GM12878 (cell line): Measurements from ENCODE around the gene ART4. TPM values are rescaled to one million over a fixed set of nuclear protein-coding genes. Genes with fewer than 3 reads are reported as not detected.

Experiments used
- ATAC-seq: fragments of 200-7000 bp; cut with Tn5 transposase; 3 replicates; pipeline ENCODE4 v1.9.1; 2020; ENCODE audit warnings: mild to moderate bottlenecking, moderate library complexity
- BruUV-seq: library from RNA; stranded (reverse); fragments of 400-500 nt; replicated peaks from 2 replicates; lab custom pipeline; 2021; lab: Mats Ljungman, UMichigan
- CTCF ChIA-PET: fragments of 300-600 bp; sonication (Branson Sonifier 250); formaldehyde crosslinking; extraction: SDS; loops from one replicate; lab custom pipeline; 2021; ENCODE audit warnings: inconsistent platforms; lab: Yijun Ruan, JAX
- POLR2A ChIA-PET: fragments of 350-600 bp; formaldehyde crosslinking; extraction: SDS; loops from one replicate; lab custom pipeline; 2021; ENCODE audit warnings: inconsistent platforms; lab: Charles Lee
- RAD21 ChIA-PET: fragments of 300-600 bp; sonication (Branson Sonifier 250); formaldehyde crosslinking; loops from one replicate; lab custom pipeline; 2023; ENCODE audit warnings: antibody characterized with exemption; ENCODE audit not compliant: unreplicated experiment; lab: Charles Lee
- SMC1A ChIA-PET: fragments of 300-600 bp; sonication (Branson Sonifier 250); formaldehyde crosslinking; loops from one replicate; lab custom pipeline; 2023; ENCODE audit not compliant: unreplicated experiment, uncharacterized antibody; lab: Charles Lee
- DNase-seq: peaks from one replicate; pipeline ENCODE4 v3.0.0-alpha.2; 2011; ENCODE audit warnings: low read depth, low spot score
- FAIRE-seq: peaks from 3 replicates; lab custom pipeline; 2011; peaks lifted over from hg19 to GRCh38; lab: Jason Lieb, UNC
- H2AFZ ChIP-seq: 2 replicates; pipeline ENCODE4 v1.6.0; 2011; ENCODE audit warnings: low read depth, low read length, control low read depth; ENCODE audit not compliant: control insufficient read depth
- H3K27ac ChIP-seq: 2 replicates; pipeline ENCODE4 v1.5.1; 2011; ENCODE audit warnings: control low read depth; ENCODE audit not compliant: control insufficient read depth, insufficient read depth
- H3K27me3 ChIP-seq, 2 experiments: replicated peaks in 1 of 2; 2 replicates each; pipeline versions ENCODE4 v1.6.0 to v1.6.1; 2011; ENCODE audit warnings: low read length in 1 of 2; ENCODE audit not compliant: control insufficient read depth in 2 of 2, insufficient read depth in 2 of 2
- H3K36me3 ChIP-seq, 2 experiments: 2 replicates each; pipeline ENCODE4 v1.5.1; 2011; ENCODE audit warnings: low read length in 1 of 2; ENCODE audit not compliant: control insufficient read depth in 2 of 2, insufficient read depth in 2 of 2
- H3K4me1 ChIP-seq: 2 replicates; pipeline ENCODE4 v1.6.1; 2011; ENCODE audit warnings: mild to moderate bottlenecking, low read length, moderate library complexity, mixed read lengths; ENCODE audit not compliant: control insufficient read depth, insufficient read depth
- H3K4me2 ChIP-seq: 2 replicates; pipeline ENCODE4 v1.6.0; 2011; ENCODE audit warnings: control low read depth; ENCODE audit not compliant: control insufficient read depth, insufficient read depth
- H3K4me3 ChIP-seq: fragments of 200-600 bp; sonication (generic); 2 replicates; pipeline ENCODE4 v1.5.1; 2016
- H3K79me2 ChIP-seq: 2 replicates; pipeline ENCODE4 v1.6.0; 2011; ENCODE audit warnings: low read length; ENCODE audit not compliant: control insufficient read depth, insufficient read depth
- H3K9ac ChIP-seq: 2 replicates; pipeline ENCODE4 v1.8.0; 2011; ENCODE audit warnings: low read length, control low read depth, mixed read lengths; ENCODE audit not compliant: control insufficient read depth, insufficient read depth
- H3K9me3 ChIP-seq: replicated peaks from 3 replicates; pipeline ENCODE4 v1.5.1; 2011; ENCODE audit warnings: mild to moderate bottlenecking, low read length; ENCODE audit not compliant: control insufficient read depth, insufficient read depth
- H4K20me1 ChIP-seq: 2 replicates; pipeline ENCODE4 v1.6.0; 2011; ENCODE audit not compliant: control insufficient read depth, insufficient read depth
- BHLHE40 ChIP-seq, 2 experiments: fragments of 450-650 bp in 1 of 2; IDR thresholded peaks; 2 replicates each; pipeline ENCODE4 v1.6.1; 2011 to 2017; ENCODE audit warnings: low read depth in 2 of 2, borderline replicate concordance in 1 of 2, improper control_type of control experiment in 1 of 2, low read length in 1 of 2, mild to moderate bottlenecking in 1 of 2
- EZH2 ChIP-seq: IDR thresholded peaks from 2 replicates; pipeline ENCODE4 v1.6.1; 2012; ENCODE audit warnings: low read depth, mild to moderate bottlenecking, control low read depth, inconsistent platforms, low read length, borderline replicate concordance; ENCODE audit not compliant: control insufficient read depth
- FOXM1 ChIP-seq: IDR thresholded peaks from 2 replicates; pipeline ENCODE4 v1.6.1; 2012; ENCODE audit warnings: low read depth, mild to moderate bottlenecking, inconsistent platforms, low read length, moderate library complexity
- MEF2A ChIP-seq: IDR thresholded peaks from 2 replicates; pipeline ENCODE4 v1.6.1; 2011; ENCODE audit warnings: low read depth, mild to moderate bottlenecking, low read length, moderate library complexity; ENCODE audit not compliant: insufficient read depth
- MEF2B ChIP-seq: fragments of 450-650 bp; IDR thresholded peaks from 2 replicates; pipeline ENCODE4 v1.6.1; 2018; ENCODE audit warnings: mild to moderate bottlenecking, moderate library complexity; ENCODE audit not compliant: partially characterized antibody, poor library complexity, severe bottlenecking
- NR2C2 ChIP-seq: IDR thresholded peaks from 2 replicates; pipeline ENCODE4 v1.6.1; 2011; ENCODE audit warnings: borderline replicate concordance, low read depth; ENCODE audit not compliant: control insufficient read depth, insufficient read length
- PAX8 ChIP-seq: fragments of 450-650 bp; IDR thresholded peaks from 2 replicates; pipeline ENCODE4 v1.6.1; 2017; ENCODE audit warnings: mild to moderate bottlenecking, moderate library complexity
- POLR2AphosphoS5 ChIP-seq: IDR thresholded peaks from 2 replicates; pipeline ENCODE4 v1.6.1; 2011; ENCODE audit warnings: mild to moderate bottlenecking, low read length, inconsistent platforms
- RBBP5 ChIP-seq: fragments of 200-600 bp; sonication (generic); conservative IDR thresholded peaks from 2 replicates; pipeline ENCODE4 v1.6.1; 2016
- RCOR1 ChIP-seq: conservative IDR thresholded peaks from 2 replicates; pipeline ENCODE4 v1.6.1; 2012; ENCODE audit warnings: low read depth, low read length, improper control_type of control experiment
- RELA ChIP-seq: fragments of 450-650 bp; IDR thresholded peaks from 2 replicates; pipeline ENCODE4 v1.8.0; 2014; ENCODE audit warnings: borderline replicate concordance; ENCODE audit not compliant: partially characterized antibody
- SMAD1 ChIP-seq: fragments of 450-650 bp; IDR thresholded peaks from 2 replicates; pipeline ENCODE4 v1.6.1; 2018; ENCODE audit warnings: mild to moderate bottlenecking, low read depth; ENCODE audit not compliant: partially characterized antibody
- SPI1 ChIP-seq: IDR thresholded peaks from 2 replicates; pipeline ENCODE4 v1.6.1; 2011; ENCODE audit warnings: low read depth, mild to moderate bottlenecking, low read length, moderate library complexity, borderline replicate concordance; ENCODE audit not compliant: insufficient read depth
- SUPT20H ChIP-seq: IDR thresholded peaks from 2 replicates; pipeline ENCODE4 v1.6.1; 2011; ENCODE audit warnings: low read depth, mild to moderate bottlenecking, low read length, moderate library complexity, borderline replicate concordance; ENCODE audit not compliant: control insufficient read depth
- ZBED1 ChIP-seq: IDR thresholded peaks from 2 replicates; pipeline ENCODE4 v1.6.1; 2016; ENCODE audit warnings: borderline replicate concordance
- ZNF24 ChIP-seq: fragments of 450-650 bp; IDR thresholded peaks from 2 replicates; pipeline ENCODE4 v1.6.1; 2017; ENCODE audit warnings: antibody characterized with exemption, mild to moderate bottlenecking
- WGBS: methylation state at CpG from one replicate; pipeline ENCODE4 v1.1.6; 2016; ENCODE audit warnings: low lambda C conversion rate; ENCODE audit not compliant: insufficient replicate concordance, insufficient coverage; ENCODE audit errors: missing lambda C conversion rate; 5-methylcytosine and 5-hydroxymethylcytosine counted together
- in situ Hi-C: fragments of 300-500 bp; cut with MboI; formaldehyde crosslinking; loops from 9 replicates; pipeline ENCODE4 v1.14.3; 2018; ENCODE audit warnings: mixed read lengths
- intact Hi-C: fragments of 100-400 bp; cut with micrococcal nuclease; formaldehyde crosslinking; loops from one replicate; pipeline ENCODE4 v1.14.2; 2022; ENCODE audit not compliant: unreplicated experiment
- polyA plus RNA-seq, 11 experiments: library from polyadenylated mRNA; depleted of rRNA in 4 of 11; unstranded in 6 of 11; stranded (reverse) in 5 of 11; fragments of >200 nt; fragmentation: Nextera tagmentation in 4 of 11; fragmentation: Illumina TruSeq in 1 of 11; extraction: Ambion mirVana in 4 of 11; extraction: Trizol in 1 of 11; gene quantifications; 1 replicate in 1 of 11; 2 replicates in 10 of 11; pipeline versions ENCODE4 v1.2.1 to v1.2.3, GENCODE V29; 2011 to 2016; ENCODE audit warnings: inconsistent platforms in 2 of 11, missing spikeins in 2 of 11, low read depth in 1 of 11
- total RNA-seq, 4 experiments: library from RNA; depleted of rRNA in 3 of 4; stranded (reverse); fragments of >200 nt in 3 of 4; fragmentation: Illumina TruSeq in 1 of 4; extraction: Trizol in 1 of 4; gene quantifications; 2 replicates each; pipeline versions ENCODE4 v1.2.1 to v1.2.3, GENCODE V29; 2013 to 2021
- TF ChIP-seq, protein P1 (sequence below): IDR thresholded peaks from 2 replicates; pipeline ENCODE4 v1.6.1; 2012; ENCODE audit warnings: low read length, inconsistent platforms
- TF ChIP-seq, protein P2 (sequence below): IDR thresholded peaks from 2 replicates; pipeline ENCODE4 v1.6.1; 2012; ENCODE audit warnings: low read depth, low read length, improper control_type of control experiment
- TF ChIP-seq, protein P3 (sequence below): IDR thresholded peaks from 2 replicates; pipeline ENCODE4 v1.6.1; 2012; ENCODE audit warnings: low read depth, low read length, improper control_type of control experiment

ART4 gene
- total and polyA plus RNA-seq, 10 of the 15 experiments (the other 5 are each of a cell fraction or from before 2014, with no cell fraction given) = 0.02 TPM; not detected in 9

DNA sequence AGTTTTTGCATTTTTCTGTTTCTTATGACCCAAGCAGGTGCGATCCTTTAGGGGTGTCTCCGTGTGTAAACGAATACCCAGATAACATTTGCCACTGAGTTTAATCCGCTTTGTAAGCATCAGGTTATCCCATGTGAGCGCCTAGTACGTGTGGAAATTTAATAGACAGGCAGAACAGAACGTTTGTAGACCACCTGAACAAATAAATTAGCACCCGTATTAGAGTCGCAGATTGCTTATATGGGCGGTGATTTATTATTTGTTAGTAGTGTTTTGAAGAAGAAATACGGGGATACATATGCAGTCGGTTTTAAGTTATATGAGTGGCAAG, 39.5 kb downstream of the ART4 start:
- no peak for DNase-seq
- ChIA-PET POLR2A (interaction anchor here (0.6 to 4.6 kb wide), 8 partner anchors 9 to 154 kb away, joined by 3 to 41 read pairs (median 6); a partner anchor contains a TSS), RAD21 (interaction anchor here (0.8 to 7.4 kb wide), 7 partner anchors 8 to 158 kb away, joined by 3 to 89 read pairs (median 4); partner anchors contain the start of gene ARHGDIB), SMC1A (interaction anchor here (0.5 to 7.2 kb wide), 8 partner anchors 12 to 192 kb away, joined by 3 to 52 read pairs (median 4); a partner anchor contains a TSS), CTCF (interaction anchor here (0.7 to 5.5 kb wide), 7 partner anchors 10 to 194 kb away, joined by 3 to 38 read pairs (median 3); a partner anchor contains a TSS)
- Histone ChIP-seq H3K27ac (peak overlapping the region; percentile 57), H3K4me1 (peaks cover 3% of the 10 kb centered on the region; the same call in 1 of the 2 replicates), H3K27me3 (no peaks in the 10 kb centered on the region), H4K20me1 (no peaks in the 10 kb centered on the region), H3K36me3 (no peaks in the 10 kb centered on the region; a peak in 2 of 4 replicates), H3K4me2 (peak overlapping the region; percentile 45; the same call in 1 of the 2 replicates), H3K4me3 (peak overlapping the region; percentile 98), H2AFZ (peak overlapping the region; percentile 94), H3K9ac (peak overlapping the region; percentile 73), H3K79me2 (peaks cover 51% of the 10 kb centered on the region), H3K9me3 (no peaks in the 10 kb centered on the region)
- FAIRE-seq = no peak
- BruUV-seq = TSS peak; percentile 94
- WGBS = 0% methylated on average over 12 of the region's 12 CpGs
- intact Hi-C loops = loop anchor here (2.0 kb wide), 1 partner anchor 29 kb away; a partner anchor contains a TSS
- in situ Hi-C loops = no loop called here
- ATAC-seq = peak; percentile 8
- TF ChIP-seq NR2C2 (no peak), RELA (no peak), POLR2AphosphoS5 (no peak), RBBP5 (no peak), ZNF24 (no peak), SPI1 (no peak), MEF2B (no peak), FOXM1 (0 out of 2 replicates have a peak, but pooled peaks have one; percentile 9), ZBED1 (no peak), SMAD1 (no peak), EZH2 (no peak), PAX8 (0 out of 2 replicates have a peak, but pooled peaks have one; percentile 59), BHLHE40 (IDR thresholded peaks at IDR 0.05; ENCODE audit: borderline replicate concordance in 1 of 2, low read depth in 2 of 2, low read length in 1 of 2) (no peak), RCOR1 (no peak), MEF2A (no peak), SUPT20H (no peak)
- TF ChIP-seq, protein P1, sequence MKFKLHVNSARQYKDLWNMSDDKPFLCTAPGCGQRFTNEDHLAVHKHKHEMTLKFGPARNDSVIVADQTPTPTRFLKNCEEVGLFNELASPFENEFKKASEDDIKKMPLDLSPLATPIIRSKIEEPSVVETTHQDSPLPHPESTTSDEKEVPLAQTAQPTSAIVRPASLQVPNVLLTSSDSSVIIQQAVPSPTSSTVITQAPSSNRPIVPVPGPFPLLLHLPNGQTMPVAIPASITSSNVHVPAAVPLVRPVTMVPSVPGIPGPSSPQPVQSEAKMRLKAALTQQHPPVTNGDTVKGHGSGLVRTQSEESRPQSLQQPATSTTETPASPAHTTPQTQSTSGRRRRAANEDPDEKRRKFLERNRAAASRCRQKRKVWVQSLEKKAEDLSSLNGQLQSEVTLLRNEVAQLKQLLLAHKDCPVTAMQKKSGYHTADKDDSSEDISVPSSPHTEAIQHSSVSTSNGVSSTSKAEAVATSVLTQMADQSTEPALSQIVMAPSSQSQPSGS = no peak
- TF ChIP-seq, protein P2, sequence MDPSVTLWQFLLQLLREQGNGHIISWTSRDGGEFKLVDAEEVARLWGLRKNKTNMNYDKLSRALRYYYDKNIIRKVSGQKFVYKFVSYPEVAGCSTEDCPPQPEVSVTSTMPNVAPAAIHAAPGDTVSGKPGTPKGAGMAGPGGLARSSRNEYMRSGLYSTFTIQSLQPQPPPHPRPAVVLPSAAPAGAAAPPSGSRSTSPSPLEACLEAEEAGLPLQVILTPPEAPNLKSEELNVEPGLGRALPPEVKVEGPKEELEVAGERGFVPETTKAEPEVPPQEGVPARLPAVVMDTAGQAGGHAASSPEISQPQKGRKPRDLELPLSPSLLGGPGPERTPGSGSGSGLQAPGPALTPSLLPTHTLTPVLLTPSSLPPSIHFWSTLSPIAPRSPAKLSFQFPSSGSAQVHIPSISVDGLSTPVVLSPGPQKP = peak; percentile 39; the same call in 1 of the 2 replicates
- TF ChIP-seq, protein P3, sequence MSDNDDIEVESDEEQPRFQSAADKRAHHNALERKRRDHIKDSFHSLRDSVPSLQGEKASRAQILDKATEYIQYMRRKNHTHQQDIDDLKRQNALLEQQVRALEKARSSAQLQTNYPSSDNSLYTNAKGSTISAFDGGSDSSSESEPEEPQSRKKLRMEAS = no peak
